HepG2 (cell line): ENCODE results near the gene EARS2. TPM values are rescaled to one million over a fixed set of nuclear protein-coding genes. Genes with fewer than 3 reads are reported as not detected.
A peak's percentile ranks its signal among the peaks of the same experiment; 100 is the strongest.

Source experiments
- ATF3 ChIP-seq: sonication (generic); formaldehyde crosslinking; IDR thresholded peaks from 2 replicates; pipeline ENCODE4 v1.4.0; 2020; ENCODE audit warnings: missing genetic modification reagents
- EHMT2 ChIP-seq: fragments of 200-600 bp; sonication (generic); IDR thresholded peaks from 2 replicates; pipeline ENCODE4 v1.7.0; 2017; ENCODE audit warnings: antibody characterized with exemption, low read depth, low read length, borderline replicate concordance
- ERF ChIP-seq: IDR thresholded peaks from 2 replicates; pipeline ENCODE4 v1.6.1; 2018; ENCODE audit warnings: missing biosample characterization, missing genetic modification reagents
- FOXA3 ChIP-seq: IDR thresholded peaks from 2 replicates; pipeline ENCODE4 v1.6.1; 2016; ENCODE audit warnings: missing genetic modification reagents, missing compliant biosample characterization
- HOXA9 ChIP-seq: sonication (generic); formaldehyde crosslinking; IDR thresholded peaks from 2 replicates; pipeline ENCODE4 v1.8.1; 2022; ENCODE audit warnings: missing genetic modification reagents, mild to moderate bottlenecking, moderate library complexity, borderline replicate concordance
- KLF6 ChIP-seq: IDR thresholded peaks from 2 replicates; pipeline ENCODE4 v1.8.0; 2016; ENCODE audit warnings: missing biosample characterization, missing genetic modification reagents
- LCORL ChIP-seq, 2 experiments: fragments of 450-650 bp in 1 of 2; sonication (generic) in 1 of 2; formaldehyde crosslinking in 1 of 2; IDR thresholded peaks; 2 replicates each; pipeline versions ENCODE4 v1.5.0 to v1.6.1; 2017 to 2020; ENCODE audit warnings: antibody characterized with exemption in 1 of 2, missing genetic modification reagents in 1 of 2
- MLLT10 ChIP-seq: sonication (generic); formaldehyde crosslinking; IDR thresholded peaks from 2 replicates; pipeline ENCODE4 v1.4.0; 2020; ENCODE audit warnings: missing genetic modification reagents
- NCOR1 ChIP-seq: fragments of 200-600 bp; sonication (generic); IDR thresholded peaks from 2 replicates; pipeline ENCODE4 v1.7.0; 2017; ENCODE audit warnings: antibody characterized with exemption, low read length, borderline replicate concordance
- NFYB ChIP-seq: sonication (generic); formaldehyde crosslinking; IDR thresholded peaks from 2 replicates; pipeline ENCODE4 v1.4.0; 2020; ENCODE audit warnings: missing genetic modification reagents
- NR2F1 ChIP-seq, 2 experiments: fragments of 450-650 bp in 1 of 2; formaldehyde crosslinking in 1 of 2; IDR thresholded peaks; 2 replicates each; pipeline versions ENCODE4 v1.5.0 to v1.6.1; 2016 to 2020; ENCODE audit warnings: mild to moderate bottlenecking in 1 of 2, missing compliant biosample characterization in 1 of 2, missing genetic modification reagents in 1 of 2, moderate library complexity in 1 of 2
- RCOR2 ChIP-seq: IDR thresholded peaks from 2 replicates; pipeline ENCODE4 v1.6.1; 2016; ENCODE audit warnings: missing biosample characterization, missing genetic modification reagents
- REPIN1 ChIP-seq: sonication (generic); formaldehyde crosslinking; IDR thresholded peaks from 2 replicates; pipeline ENCODE4 v1.8.0; 2022; ENCODE audit warnings: missing genetic modification reagents, low read depth, mild to moderate bottlenecking, borderline replicate concordance
- RFX1 ChIP-seq: fragments of 450-650 bp; IDR thresholded peaks from 2 replicates; pipeline ENCODE4 v1.6.1; 2017
- RFXAP ChIP-seq: sonication (generic); formaldehyde crosslinking; IDR thresholded peaks from 2 replicates; pipeline ENCODE4 v1.4.0; 2020; ENCODE audit warnings: missing genetic modification reagents, borderline replicate concordance
- SPEN ChIP-seq: sonication (generic); formaldehyde crosslinking; IDR thresholded peaks from 2 replicates; pipeline ENCODE4 v1.5.1; 2020; ENCODE audit warnings: low read depth, mild to moderate bottlenecking, missing genetic modification reagents
- TEAD3 ChIP-seq: optimal IDR thresholded peaks from 2 replicates; pipeline ENCODE3; 2016; ENCODE audit warnings: borderline replicate concordance
- YY1 ChIP-seq: IDR thresholded peaks from 2 replicates; pipeline ENCODE4 v1.6.1; 2011; ENCODE audit warnings: low read length, low read depth, moderate library complexity, mild to moderate bottlenecking; ENCODE audit not compliant: insufficient read depth, insufficient replicate concordance
- ZFP90 ChIP-seq: sonication (generic); formaldehyde crosslinking; IDR thresholded peaks from 2 replicates; pipeline ENCODE4 v1.8.0; 2022; ENCODE audit warnings: missing genetic modification reagents, mild to moderate bottlenecking, inconsistent platforms, borderline replicate concordance
- ZNF253 ChIP-seq: sonication (generic); formaldehyde crosslinking; IDR thresholded peaks from 2 replicates; pipeline ENCODE4 v1.8.0; 2022; ENCODE audit warnings: mild to moderate bottlenecking, missing genetic modification reagents, borderline replicate concordance
- ZNF263 ChIP-seq: sonication (generic); formaldehyde crosslinking; IDR thresholded peaks from 2 replicates; pipeline ENCODE4 v1.4.0; 2020; ENCODE audit warnings: missing genetic modification reagents
- ZNF331 ChIP-seq: sonication (generic); formaldehyde crosslinking; IDR thresholded peaks from 2 replicates; pipeline ENCODE4 v1.4.0; 2020; ENCODE audit warnings: missing genetic modification reagents
- ZNF562 ChIP-seq: sonication (generic); formaldehyde crosslinking; IDR thresholded peaks from 2 replicates; pipeline ENCODE4 v1.8.0; 2022; ENCODE audit warnings: missing genetic modification reagents, borderline replicate concordance
- ZNF577 ChIP-seq: sonication (generic); formaldehyde crosslinking; IDR thresholded peaks from 2 replicates; pipeline ENCODE4 v1.4.0; 2020; ENCODE audit warnings: mild to moderate bottlenecking, low read depth, missing genetic modification reagents, borderline replicate concordance
- ZNF605 ChIP-seq: sonication (generic); formaldehyde crosslinking; IDR thresholded peaks from 2 replicates; pipeline ENCODE4 v1.8.0; 2022; ENCODE audit warnings: mild to moderate bottlenecking, missing genetic modification reagents
- ZNF644 ChIP-seq: IDR thresholded peaks from 2 replicates; pipeline ENCODE4 v1.6.1; 2016; ENCODE audit warnings: low read depth
- ZNF83 ChIP-seq: sonication (generic); formaldehyde crosslinking; IDR thresholded peaks from 2 replicates; pipeline ENCODE4 v1.4.0; 2020; ENCODE audit warnings: missing genetic modification reagents, mild to moderate bottlenecking, borderline replicate concordance
- ZSCAN31 ChIP-seq: sonication (generic); formaldehyde crosslinking; IDR thresholded peaks from 2 replicates; pipeline ENCODE4 v1.5.0; 2020; ENCODE audit warnings: low read depth, mild to moderate bottlenecking, missing genetic modification reagents
- polyA plus RNA-seq, 8 experiments: library from polyadenylated mRNA; depleted of rRNA in 3 of 8; stranded (reverse) in 7 of 8; unstranded in 1 of 8; fragments of >200 nt; fragmentation: Illumina TruSeq in 4 of 8; extraction: Trizol in 4 of 8; gene quantifications; 2 replicates each; pipeline versions ENCODE4 v1.2.1 to v1.2.3, GENCODE V29; 2011 to 2016; ENCODE audit warnings: low read depth in 4 of 8, missing spikeins in 1 of 8, mixed read lengths in 1 of 8; ENCODE audit not compliant: insufficient read depth in 1 of 8
- total RNA-seq, 5 experiments: library from RNA; depleted of rRNA; stranded (reverse); fragments of >200 nt; fragmentation: Illumina TruSeq; extraction: Trizol; gene quantifications; 2 replicates each; pipeline ENCODE4 v1.2.3, GENCODE V29; 2016; ENCODE audit warnings: low read depth in 1 of 5
- TF ChIP-seq, protein P1 (sequence below): sonication (generic); formaldehyde crosslinking; IDR thresholded peaks from 2 replicates; pipeline ENCODE4 v1.8.1; 2023; ENCODE audit warnings: missing genetic modification reagents, mild to moderate bottlenecking, borderline replicate concordance

Gene EARS2
- total and polyA plus RNA-seq, 2 of the 13 experiments (the other 11 are each of a cell fraction or from before 2014, with no cell fraction given): 49.4 to 80.4 TPM

- TF ChIP-seq RCOR2 (CRISPR knock-in tag) (no peak), KLF6 (no peak), ZNF605 (no peak), LCORL (IDR thresholded peaks at IDR 0.05) (no peak), LCORL (CRISPR knock-in tag; IDR thresholded peaks at IDR 0.05) (no peak), REPIN1 (no peak), TEAD3 (CRISPR knock-in tag) (no peak), RFX1 (peak; percentile 78), ERF (CRISPR knock-in tag) (peak; percentile 37; the same call in 1 of the 2 replicates), FOXA3 (CRISPR knock-in tag) (peak; percentile 47), ZNF263 (CRISPR knock-in tag) (no peak), SPEN (CRISPR knock-in tag) (no peak), NR2F1 (CRISPR knock-in tag; IDR thresholded peaks at IDR 0.05) (no peak), RFXAP (no peak), YY1 (no peak), ZNF253 (CRISPR knock-in tag) (no peak), ZFP90 (CRISPR knock-in tag) (no peak), ATF3 (CRISPR knock-in tag) (no peak), NFYB (CRISPR knock-in tag) (no peak), ZNF83 (CRISPR knock-in tag) (no peak), EHMT2 (no peak), ZSCAN31 (CRISPR knock-in tag) (no peak), ZNF562 (CRISPR knock-in tag) (no peak), ZNF644 (CRISPR knock-in tag) (no peak), HOXA9 (no peak), ZNF577 (no peak), ZNF331 (no peak), NCOR1 (no peak), MLLT10 (CRISPR knock-in tag) (no peak)
- TF ChIP-seq, protein P1, sequence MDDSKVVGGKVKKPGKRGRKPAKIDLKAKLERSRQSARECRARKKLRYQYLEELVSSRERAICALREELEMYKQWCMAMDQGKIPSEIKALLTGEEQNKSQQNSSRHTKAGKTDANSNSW (CRISPR knock-in tag): no peak
Measured at GRCh38 chr16:23527961-23528643, 29.0 kb downstream of the EARS2 start (continued).
